Psoas muscle (tissue), 8 donors: Measurements from ENCODE around the gene CDH4. TPM values are rescaled to one million over a fixed set of nuclear protein-coding genes. Genes with fewer than 3 reads are reported as not detected.

Experiments
- ATAC-seq, 4 donors: fragments of 200-7000 bp; cut with Tn5 transposase; one replicate each; pipeline ENCODE4 v1.9.1; 2020; ENCODE audit warnings: moderate library complexity in 3 of 4, mild to moderate bottlenecking in 2 of 4
- DNase-seq, 2 donors: peaks; one replicate each; pipeline ENCODE4 v3.0.0-alpha.2; 2020
- H3K27ac ChIP-seq: fragments of 200-600 bp; one replicate; pipeline ENCODE4 v1.8.0; 2022
- H3K27me3 ChIP-seq, 3 donors: fragments of 200-600 bp in 1 of 3; one replicate each; pipeline versions ENCODE4 v1.6.1 to v1.8.0; 2013 to 2022; ENCODE audit warnings: low read length in 2 of 3, mild to moderate bottlenecking in 2 of 3, moderate library complexity in 1 of 3; ENCODE audit not compliant: insufficient read depth in 3 of 3
- H3K36me3 ChIP-seq, 2 donors: fragments of 200-600 bp in 1 of 2; one replicate each; pipeline versions ENCODE4 v1.6.1 to v1.8.0; 2013 to 2022; ENCODE audit warnings: low read depth in 1 of 2, mild to moderate bottlenecking in 1 of 2, moderate library complexity in 1 of 2; ENCODE audit not compliant: insufficient read depth in 1 of 2
- H3K4me1 ChIP-seq: fragments of 200-600 bp; one replicate; pipeline ENCODE4 v1.8.0; 2022
- H3K4me3 ChIP-seq: fragments of 200-600 bp; one replicate; pipeline ENCODE4 v1.8.0; 2022; ENCODE audit warnings: mild to moderate bottlenecking
- H3K9me3 ChIP-seq: fragments of 200-600 bp; one replicate; pipeline ENCODE4 v1.8.0; 2022
- WGBS, 3 donors: extraction: QIAGEN DNeasy Blood & Tissue Kit; methylation state at CpG; one replicate each; pipeline versions ENCODE4 v1.1.6 to v1.1.7; 2013; 5-methylcytosine and 5-hydroxymethylcytosine counted together
- intact Hi-C, 2 donors: fragments of 100-400 bp; cut with DNase I; formaldehyde crosslinking; loops; one replicate each; pipeline versions ENCODE4 v1.11.0 to v1.14.2; 2022
- polyA plus RNA-seq, 3 donors: library from polyadenylated mRNA; stranded (reverse); fragments of 200-250 nt; gene quantifications; one replicate each; pipeline ENCODE4 v1.2.3, GENCODE V29; 2013
- total RNA-seq, 4 donors: library from RNA; stranded (reverse); fragmentation: NEBNext Ultra II Directional in 2 of 4; extraction: Animal tissue kit (Norgen Biotek cat#: 25700) in 2 of 4; gene quantifications; one replicate each; pipeline versions ENCODE4 v1.2.1 to v1.2.4, GENCODE V29; 2021 to 2023
- TF ChIP-seq, protein P1 (sequence below): fragments of 200-600 bp; IDR thresholded peaks from one replicate; pipeline ENCODE4 v1.8.0; 2022; ENCODE audit warnings: antibody characterized with exemption
- donor health status: healthy with polysubstance abuse.
- donor health status: DM: no; HTN: no; CAD: no; lungs with moderate emphysema.
- donor health status: Bipolar disorder and iron deficiency.
- donor health status: healthy.
- donor health status: DM: yes; HTN: yes; CAD: no.
- donor health status: DM: no; HTN: no; CAD: no.
- donor health status: DM: no; HTN: no; CAD: no.
- donor health status: DM: yes; HTN: yes; CAD: no.

CDH4 gene
- total and polyA plus RNA-seq, 7 donors: 0.26 to 1.0 (median 0.34) TPM

DNA sequence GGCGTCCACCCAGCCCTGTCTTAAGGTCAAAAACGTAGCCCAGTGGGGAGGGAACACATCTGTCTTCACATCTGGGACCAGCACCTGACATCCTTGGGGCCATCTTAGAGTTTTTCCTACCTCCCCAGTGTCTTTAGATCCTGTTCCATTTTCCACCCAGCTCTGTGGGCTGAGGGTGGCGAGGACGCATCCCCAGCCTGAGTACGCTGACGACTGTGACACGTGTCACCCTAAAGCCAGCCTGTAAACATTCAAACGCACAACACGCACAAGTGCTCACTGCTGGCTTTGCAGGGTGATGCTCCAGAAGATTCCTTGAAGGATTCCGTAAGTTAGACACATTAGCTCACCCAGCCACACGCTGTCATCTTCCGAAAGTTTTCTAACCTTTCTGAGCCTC lies 597.8 kb downstream of the CDH4 start:
- H3K27me3 ChIP-seq: peaks cover 0 to 1% (median 0%) of the 10 kb centered on the region in 3 donors
- H3K4me3 ChIP-seq: no peak overlapping the region
- H3K27ac ChIP-seq: no peak overlapping the region
- H3K4me1 ChIP-seq: no peaks in the 10 kb centered on the region
- WGBS, 3 donors: 82 to 92% (median 84%) methylated on average over 11 to 12 of the region's 12 CpGs
- H3K9me3 ChIP-seq: no peaks in the 10 kb centered on the region
- DNase-seq (peak in 1 of 2 donors; percentile 9), ATAC-seq (no peak)
- intact Hi-C loops: no loop called here
- H3K36me3 ChIP-seq: no peaks in the 10 kb centered on the region
- TF ChIP-seq, protein P1, sequence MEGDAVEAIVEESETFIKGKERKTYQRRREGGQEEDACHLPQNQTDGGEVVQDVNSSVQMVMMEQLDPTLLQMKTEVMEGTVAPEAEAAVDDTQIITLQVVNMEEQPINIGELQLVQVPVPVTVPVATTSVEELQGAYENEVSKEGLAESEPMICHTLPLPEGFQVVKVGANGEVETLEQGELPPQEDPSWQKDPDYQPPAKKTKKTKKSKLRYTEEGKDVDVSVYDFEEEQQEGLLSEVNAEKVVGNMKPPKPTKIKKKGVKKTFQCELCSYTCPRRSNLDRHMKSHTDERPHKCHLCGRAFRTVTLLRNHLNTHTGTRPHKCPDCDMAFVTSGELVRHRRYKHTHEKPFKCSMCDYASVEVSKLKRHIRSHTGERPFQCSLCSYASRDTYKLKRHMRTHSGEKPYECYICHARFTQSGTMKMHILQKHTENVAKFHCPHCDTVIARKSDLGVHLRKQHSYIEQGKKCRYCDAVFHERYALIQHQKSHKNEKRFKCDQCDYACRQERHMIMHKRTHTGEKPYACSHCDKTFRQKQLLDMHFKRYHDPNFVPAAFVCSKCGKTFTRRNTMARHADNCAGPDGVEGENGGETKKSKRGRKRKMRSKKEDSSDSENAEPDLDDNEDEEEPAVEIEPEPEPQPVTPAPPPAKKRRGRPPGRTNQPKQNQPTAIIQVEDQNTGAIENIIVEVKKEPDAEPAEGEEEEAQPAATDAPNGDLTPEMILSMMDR: no peak

- DNase-seq (peak in 1 of 2 donors; percentile 26), ATAC-seq (no peak)
- Histone ChIP-seq H3K27ac (no peak overlapping the region), H3K27me3 (peaks cover 0 to 1% (median 0%) of the 10 kb centered on the region in 3 donors), H3K4me3 (no peak overlapping the region), H3K9me3 (no peaks in the 10 kb centered on the region), H3K36me3 (no peaks in the 10 kb centered on the region), H3K4me1 (no peaks in the 10 kb centered on the region)
- 65 to 77% (median 65%) methylated on average over 14 of the region's 14 CpGs for WGBS, 3 donors
- TF ChIP-seq, protein P1: no peak
- intact Hi-C loops: no loop called here
Measured at GRCh38 chr20:61850457-61850856, 598.4 kb downstream of the CDH4 start.

DNA sequence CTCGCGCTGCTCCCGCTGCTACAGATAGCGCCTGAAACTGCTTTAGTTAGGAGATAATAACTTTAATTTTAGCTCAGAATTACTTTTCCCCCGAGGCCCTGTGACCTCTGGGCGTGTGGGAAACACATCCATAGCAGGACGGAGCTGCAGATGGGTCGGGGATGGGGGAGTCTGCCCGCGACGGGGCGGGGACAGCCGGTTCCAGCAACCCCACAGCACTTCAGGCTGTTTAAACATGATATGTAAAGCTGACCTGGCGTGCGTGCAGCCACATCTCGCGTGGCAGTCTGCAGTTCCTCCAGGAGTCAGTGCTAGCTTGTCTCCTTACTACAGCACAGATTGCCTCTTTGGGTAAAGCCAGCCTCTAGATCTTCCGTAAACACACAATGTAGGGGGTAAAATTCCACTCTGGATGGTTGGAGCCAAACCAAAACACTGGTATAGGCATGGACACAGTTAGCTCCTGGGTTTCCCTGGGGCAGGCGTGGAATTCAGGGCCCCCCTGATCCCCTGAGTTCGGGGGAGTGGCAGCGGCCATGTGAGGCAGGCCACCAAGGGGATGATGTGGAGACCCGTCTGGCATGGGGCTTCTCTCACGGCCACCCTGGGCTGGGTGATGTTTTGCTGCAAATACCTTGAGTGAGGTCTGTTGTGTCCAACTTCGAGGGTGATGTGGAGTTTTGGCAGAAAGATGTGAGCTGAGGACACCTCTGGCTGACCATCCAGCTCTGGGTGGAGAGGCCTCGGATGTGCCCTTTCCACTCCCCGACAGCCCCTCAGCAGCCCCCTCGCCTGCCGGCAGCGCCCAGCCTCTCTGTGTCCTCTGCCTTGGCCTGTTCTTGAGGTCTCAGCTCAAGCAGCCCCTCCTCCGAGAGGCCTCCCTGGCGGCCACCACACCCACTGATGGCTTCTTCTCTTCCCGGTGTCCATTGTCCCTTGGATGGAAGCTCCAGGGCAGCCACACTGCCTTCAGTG lies 599.2 kb downstream of the CDH4 start:
- no peak overlapping the region for H3K4me3 ChIP-seq
- no peaks in the 10 kb centered on the region for H3K36me3 ChIP-seq
- no peaks in the 10 kb centered on the region for H3K4me1 ChIP-seq
- ATAC-seq (no peak), DNase-seq (peak; percentile 1 to 38)
- TF ChIP-seq, protein P1: no peak
- H3K27ac ChIP-seq: no peak overlapping the region
- intact Hi-C loops: no loop called here
- WGBS, 3 donors: 73 to 79% (median 77%) methylated on average over 31 to 32 of the region's 32 CpGs
- H3K27me3 ChIP-seq: peaks cover 0 to 1% (median 0%) of the 10 kb centered on the region in 3 donors
- no peaks in the 10 kb centered on the region for H3K9me3 ChIP-seq

DNA sequence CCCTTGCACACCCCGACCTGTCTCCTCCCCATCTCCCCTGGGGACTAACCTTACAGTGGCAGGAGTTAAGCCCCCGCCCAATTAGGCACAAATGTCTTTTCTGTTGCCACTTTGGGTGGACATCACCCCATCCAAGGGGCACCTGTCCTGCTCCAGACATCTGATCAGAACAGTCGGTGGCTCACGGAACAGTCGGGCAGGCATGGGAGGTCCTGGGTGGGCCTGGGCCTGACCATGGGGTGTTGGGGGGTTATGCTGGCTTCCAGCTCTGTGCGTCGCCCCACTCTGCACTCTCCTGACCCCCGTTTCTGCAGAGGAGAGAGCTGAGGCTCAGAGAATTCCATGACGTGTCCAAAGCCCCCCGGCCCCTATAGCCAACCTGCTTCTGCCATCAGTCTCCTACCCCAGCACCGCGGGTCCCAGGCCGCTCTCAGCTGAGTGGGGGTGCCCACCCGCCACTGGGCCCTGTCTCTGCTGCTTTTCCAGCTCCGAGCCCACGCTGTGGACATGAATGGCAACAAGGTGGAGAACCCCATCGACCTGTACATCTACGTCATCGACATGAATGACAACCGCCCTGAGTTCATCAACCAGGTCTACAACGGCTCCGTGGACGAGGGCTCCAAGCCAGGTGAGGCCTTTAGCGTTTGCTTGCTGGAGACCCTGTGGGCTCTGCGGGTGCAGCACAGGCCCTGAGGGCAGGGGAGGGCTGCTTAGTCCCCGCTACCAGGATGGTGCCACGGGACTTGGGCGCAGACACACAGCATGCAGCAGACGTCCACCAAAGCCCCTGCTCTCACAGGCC lies 600.4 kb downstream of the CDH4 start:
- Histone ChIP-seq H3K9me3 (no peaks in the 10 kb centered on the region), H3K27me3 (peaks cover 0 to 1% (median 0%) of the 10 kb centered on the region in 3 donors), H3K27ac (no peak overlapping the region), H3K4me3 (no peak overlapping the region), H3K36me3 (no peaks in the 10 kb centered on the region), H3K4me1 (no peaks in the 10 kb centered on the region)
- TF ChIP-seq, protein P1: no peak
- DNase-seq (peak in 1 of 2 donors; percentile 13), ATAC-seq (no peak)
- 91 to 92% (median 91%) methylated on average over 29 of the region's 29 CpGs for WGBS, 3 donors
- intact Hi-C loops: no loop called here
